ENCODE measurements around the gene ARHGAP1. TPM values are rescaled to one million over a fixed set of nuclear protein-coding genes. Genes with fewer than 3 reads are reported as not detected.

Gene ARHGAP1
- total RNA-seq, 1 experiment from 2014 or later, result 16.1 TPM

- Histone ChIP-seq H3K79me2 (ENCODE audit: low read length) (no peaks in the 10 kb centered on the region), H3K36me3 (ENCODE audit: low read depth, low read length) (peaks cover 17% of the 10 kb centered on the region; the same call in 1 of the 2 replicates), H3K4me3 (ENCODE audit: low read length) (no peak overlapping the region), H2AFZ (ENCODE audit: low read length) (no peak overlapping the region), H4K20me1 (ENCODE audit: low read length) (no peaks in the 10 kb centered on the region), H3K27me3 (ENCODE audit: low read length) (no peaks in the 10 kb centered on the region), H3K9me3 (ENCODE audit: low read length) (no peaks in the 10 kb centered on the region), H3F3A (ENCODE audit: low read length, unreplicated experiment) (no peaks in the 10 kb centered on the region), H3K9ac (ENCODE audit: low read length) (no peak overlapping the region), H3K4me2 (ENCODE audit: low read length) (no peak overlapping the region), H3K27ac (ENCODE audit: low read length) (no peak overlapping the region), H3K4me1 (ENCODE audit: insufficient read depth, low read length) (no peaks in the 10 kb centered on the region), H3K9me2 (replicated peaks; ENCODE audit: low read length) (no peaks in the 10 kb centered on the region)
- no TSS peak for BruUV-seq (replicated peaks)
- no peak for DNase-seq
- no peak for TF ChIP-seq EZH2phosphoT487 (IDR thresholded peaks at IDR 0.05; ENCODE audit: borderline replicate concordance, low read length)
- no peak for TF ChIP-seq EZH2 (IDR thresholded peaks at IDR 0.05; ENCODE audit: low read length, unreplicated experiment)
- TF ChIP-seq CTCF (conservative IDR thresholded peaks at IDR 0.05; ENCODE audit: low read depth, low read length), result no peak
- CTCF ChIA-PET, result interaction anchor here (0.6 kb wide), 1 partner anchor 268 kb away, joined by 5 read pairs; no protein-coding TSS in a partner anchor
- POLR2A ChIA-PET (ENCODE audit: unreplicated experiment), result interaction anchor here (0.5 kb wide), 1 partner anchor 70 kb away, joined by 3 read pairs; no protein-coding TSS in a partner anchor
- no peak for ATAC-seq
- intact Hi-C loops (cut with micrococcal nuclease), result no loop called here
Observed at GRCh38 chr11:46659908-46660307, 40.5 kb downstream of the ARHGAP1 start.

GRCh38 chr11:46658259-46658658, 42.2 kb downstream of the ARHGAP1 start:
- H3K27ac ChIP-seq (ENCODE audit: low read length), result no peak overlapping the region
- intact Hi-C loops (cut with micrococcal nuclease), result no loop called here
- ChIA-PET CTCF (no interaction called here), POLR2A (ENCODE audit: unreplicated experiment) (no interaction called here)
- BruUV-seq (replicated peaks), result no TSS peak
- no peaks in the 10 kb centered on the region for H3K27me3 ChIP-seq (ENCODE audit: low read length)
- no peaks in the 10 kb centered on the region for H3K9me3 ChIP-seq (ENCODE audit: low read length)
- no peaks in the 10 kb centered on the region for H4K20me1 ChIP-seq (ENCODE audit: low read length)
- H3K4me2 ChIP-seq (ENCODE audit: low read length), result no peak overlapping the region
- H3K36me3 ChIP-seq (ENCODE audit: low read depth, low read length), result peaks cover 17% of the 10 kb centered on the region; the same call in 1 of the 2 replicates
- H3K4me1 ChIP-seq (ENCODE audit: insufficient read depth, low read length), result no peaks in the 10 kb centered on the region
- no peaks in the 10 kb centered on the region for H3K79me2 ChIP-seq (ENCODE audit: low read length)
- ATAC-seq (no peak), DNase-seq (no peak)
- H3K9me2 ChIP-seq (replicated peaks; ENCODE audit: low read length), result no peaks in the 10 kb centered on the region
- H3K4me3 ChIP-seq (ENCODE audit: low read length), result no peak overlapping the region
- H3F3A ChIP-seq (ENCODE audit: low read length, unreplicated experiment), result no peaks in the 10 kb centered on the region
- H2AFZ ChIP-seq (ENCODE audit: low read length), result no peak overlapping the region
- no peak overlapping the region for H3K9ac ChIP-seq (ENCODE audit: low read length)
- TF ChIP-seq CTCF (conservative IDR thresholded peaks at IDR 0.05; ENCODE audit: low read depth, low read length), result no peak
- no peak for TF ChIP-seq EZH2 (IDR thresholded peaks at IDR 0.05; ENCODE audit: low read length, unreplicated experiment)
- no peak for TF ChIP-seq EZH2phosphoT487 (IDR thresholded peaks at IDR 0.05; ENCODE audit: borderline replicate concordance, low read length)

DNA sequence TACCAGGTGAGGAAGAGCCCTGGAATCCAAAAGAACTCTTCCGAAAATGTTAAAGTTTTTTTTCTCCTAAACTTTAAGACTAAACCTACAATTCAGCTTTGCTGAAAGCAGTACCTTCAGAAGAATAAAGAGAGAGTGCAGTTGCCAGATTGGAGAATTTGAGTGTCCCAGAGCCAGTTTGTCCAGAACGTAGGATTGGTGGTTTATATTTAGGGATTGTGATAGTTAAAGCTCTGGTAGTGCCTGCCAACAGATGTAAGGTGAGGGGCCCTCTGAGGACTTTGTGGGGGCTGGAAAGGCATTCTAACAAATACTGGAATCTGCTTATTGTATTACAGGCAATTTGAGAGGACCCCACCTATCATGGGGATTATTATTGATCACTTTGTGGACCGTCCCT, 43.2 kb downstream of the ARHGAP1 start:
- H3F3A ChIP-seq (ENCODE audit: low read length, unreplicated experiment), result no peaks in the 10 kb centered on the region
- H3K9me2 ChIP-seq (replicated peaks; ENCODE audit: low read length), result no peaks in the 10 kb centered on the region
- DNase-seq, result no peak
- no peak overlapping the region for H3K9ac ChIP-seq (ENCODE audit: low read length)
- no peaks in the 10 kb centered on the region for H3K27me3 ChIP-seq (ENCODE audit: low read length)
- no peaks in the 10 kb centered on the region for H3K4me1 ChIP-seq (ENCODE audit: insufficient read depth, low read length)
- TF ChIP-seq CTCF (conservative IDR thresholded peaks at IDR 0.05; ENCODE audit: low read depth, low read length) (no peak), EZH2 (IDR thresholded peaks at IDR 0.05; ENCODE audit: low read length, unreplicated experiment) (no peak), EZH2phosphoT487 (IDR thresholded peaks at IDR 0.05; ENCODE audit: borderline replicate concordance, low read length) (no peak)
- BruUV-seq (replicated peaks), result no TSS peak
- no peaks in the 10 kb centered on the region for H4K20me1 ChIP-seq (ENCODE audit: low read length)
- no peaks in the 10 kb centered on the region for H3K79me2 ChIP-seq (ENCODE audit: low read length)
- intact Hi-C loops (cut with micrococcal nuclease), result no loop called here
- ChIA-PET POLR2A (ENCODE audit: unreplicated experiment) (no interaction called here), CTCF (no interaction called here)
- no peak overlapping the region for H3K27ac ChIP-seq (ENCODE audit: low read length)
- H2AFZ ChIP-seq (ENCODE audit: low read length), result no peak overlapping the region
- no peak for ATAC-seq
- no peaks in the 10 kb centered on the region for H3K9me3 ChIP-seq (ENCODE audit: low read length)
- H3K4me2 ChIP-seq (ENCODE audit: low read length), result no peak overlapping the region
- H3K36me3 ChIP-seq (ENCODE audit: low read depth, low read length), result peaks cover 17% of the 10 kb centered on the region; the same call in 1 of the 2 replicates
- H3K4me3 ChIP-seq (ENCODE audit: low read length), result no peak overlapping the region

Data from PC-3 (cell line).